Colon (tissue), 2 donors: ENCODE data around the gene STAT5A.
"Not testable (repeated sequence)": the region's sequence is repeated elsewhere in the genome, so short reads cannot be mapped to it uniquely, and the experiment has no call there.

Experiments used
- FAIRE-seq: peaks from 2 replicates; lab custom pipeline; 2012; peaks lifted over from hg19 to GRCh38; lab: Jason Lieb, UNC
- donor health status: control.
- donor health status: control.

Gene STAT5A

GRCh38 chr17:42285346-42286050 lies 2.8 kb upstream of the STAT5A start:
- FAIRE-seq, result no peak

GRCh38 chr17:42286411-42287221 lies 1.7 kb upstream of the STAT5A start:
- FAIRE-seq, result no peak

- FAIRE-seq, result no peak
Measured at GRCh38 chr17:42287305-42287976, 857 bp upstream of the STAT5A start.

DNA sequence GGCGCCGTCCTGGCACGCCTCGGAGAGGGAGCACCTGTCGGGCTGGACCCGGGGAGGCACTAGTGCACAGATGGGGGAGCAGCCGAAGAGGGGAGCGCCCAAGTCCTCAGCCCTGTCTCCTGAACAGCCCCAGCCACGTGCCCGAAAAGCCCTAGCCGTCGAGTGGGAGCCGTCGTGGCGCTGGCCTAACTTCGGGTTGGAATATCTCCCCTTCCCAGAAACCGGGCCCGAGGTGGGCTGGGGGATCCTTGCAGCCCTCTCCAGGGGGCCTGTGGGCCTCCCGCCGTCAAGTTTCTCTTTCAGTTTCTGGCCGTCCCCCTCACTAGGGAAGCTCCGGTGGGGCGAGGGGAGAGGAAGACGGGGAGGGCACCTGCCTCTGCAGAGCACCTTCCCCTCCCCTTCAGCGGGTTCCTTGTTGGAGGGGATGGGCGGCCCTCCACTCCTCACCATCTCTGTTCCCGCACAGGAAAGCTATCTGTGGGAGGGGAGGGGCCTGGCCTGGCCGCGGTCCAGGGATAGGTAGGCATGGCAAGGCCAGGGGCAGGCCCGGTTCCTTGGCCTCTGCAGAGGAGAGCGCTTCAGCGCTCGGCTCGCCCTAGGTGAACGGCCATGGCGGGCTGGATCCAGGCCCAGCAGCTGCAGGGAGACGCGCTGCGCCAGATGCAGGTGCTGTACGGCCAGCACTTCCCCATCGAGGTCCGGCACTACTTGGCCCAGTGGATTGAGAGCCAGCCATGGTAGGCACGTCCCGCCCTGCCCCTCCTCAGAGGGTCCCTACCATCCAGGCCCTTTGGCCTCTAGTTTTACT lies 709 bp downstream of the STAT5A start:
- FAIRE-seq, result no peak

GRCh38 chr17:42289611-42290181 lies 1.4 kb downstream of the STAT5A start:
- no peak for FAIRE-seq

GRCh38 chr17:42290577-42290976 lies 2.3 kb downstream of the STAT5A start:
- no peak for FAIRE-seq

DNA sequence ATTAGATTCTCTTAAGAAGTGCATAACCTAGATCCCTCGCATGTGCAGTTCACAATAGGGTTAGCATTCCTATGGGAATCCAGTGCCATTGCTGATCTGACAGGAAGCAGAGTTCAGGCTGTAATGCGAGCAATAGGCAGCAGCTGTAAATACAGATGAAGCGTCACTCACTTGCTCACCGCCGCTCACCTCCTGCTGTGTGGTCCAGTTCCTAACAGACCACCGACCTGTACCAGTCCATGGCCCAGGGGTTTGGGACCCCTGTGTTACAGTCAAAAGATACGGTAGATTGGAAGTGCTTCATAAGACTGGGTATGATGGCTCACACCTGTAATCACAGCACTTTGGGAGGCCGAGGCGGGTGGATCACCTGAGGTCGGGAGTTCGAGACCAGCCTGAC lies 2.8 kb downstream of the STAT5A start:
- no peak for FAIRE-seq

GRCh38 chr17:42294469-42295398 lies 6.4 kb downstream of the STAT5A start:
- no peak for FAIRE-seq

GRCh38 chr17:42296012-42296411 lies 7.7 kb downstream of the STAT5A start:
- no peak for FAIRE-seq

DNA sequence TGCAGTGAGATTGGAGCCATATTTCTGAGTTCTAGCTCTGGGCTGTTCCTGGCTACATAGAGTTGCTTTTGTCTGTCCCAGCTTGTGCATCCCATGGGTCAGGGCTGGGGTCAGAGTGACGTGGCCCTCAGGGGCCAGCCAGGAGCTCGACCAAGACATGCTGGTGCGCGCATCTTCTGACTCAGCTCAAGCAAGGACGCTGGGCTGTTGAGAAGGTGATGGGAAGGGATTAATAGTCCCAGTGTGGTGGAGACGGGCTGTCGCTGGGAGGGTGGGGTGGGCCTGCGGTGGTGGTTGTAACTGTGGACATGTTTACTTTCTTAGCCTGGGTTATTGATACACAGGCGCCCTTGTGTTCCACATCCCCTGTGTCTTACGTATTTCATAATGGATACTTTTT lies 9.5 kb downstream of the STAT5A start:
- not testable (repeated sequence) for FAIRE-seq

GRCh38 chr17:42299361-42299760 lies 11.1 kb downstream of the STAT5A start:
- FAIRE-seq, result not testable (repeated sequence)

- not testable (repeated sequence) for FAIRE-seq
Measured at GRCh38 chr17:42299913-42300312, 11.6 kb downstream of the STAT5A start.

DNA sequence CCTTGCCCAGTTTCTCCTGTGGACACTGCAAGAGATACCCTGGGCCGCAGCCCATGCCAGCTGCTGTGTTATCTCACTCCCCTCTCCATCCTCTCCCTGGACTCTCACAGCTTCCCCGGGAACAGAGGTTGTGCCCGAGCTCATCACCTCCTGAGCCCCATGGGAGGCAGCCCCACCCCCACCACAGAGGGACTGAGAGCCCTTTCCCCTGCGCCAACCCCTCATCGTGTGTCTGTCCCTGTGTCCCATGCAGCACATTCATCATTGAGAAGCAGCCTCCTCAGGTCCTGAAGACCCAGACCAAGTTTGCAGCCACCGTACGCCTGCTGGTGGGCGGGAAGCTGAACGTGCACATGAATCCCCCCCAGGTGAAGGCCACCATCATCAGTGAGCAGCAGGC lies 12.7 kb downstream of the STAT5A start:
- no peak for FAIRE-seq

DNA sequence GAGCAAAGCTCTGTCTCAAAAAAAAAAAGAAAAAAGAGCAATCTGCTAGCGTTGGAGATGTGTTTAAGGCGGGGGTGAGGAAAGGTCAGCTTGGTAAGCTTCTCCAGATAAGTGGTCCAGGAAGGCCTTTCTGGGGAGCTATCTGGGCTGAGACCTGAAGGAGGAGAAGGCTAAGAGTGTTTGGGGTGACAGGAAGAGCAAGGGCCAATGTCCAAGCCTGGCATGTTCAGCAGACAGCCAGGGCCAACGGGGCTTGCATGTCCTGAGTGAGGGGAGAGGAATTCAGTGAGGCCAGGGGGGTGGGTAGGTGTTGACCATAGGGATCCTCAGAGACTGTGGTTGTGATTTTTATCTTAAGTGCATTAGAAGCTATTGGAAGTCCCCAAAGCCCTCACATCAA lies 15.4 kb downstream of the STAT5A start:
- FAIRE-seq, result no peak

- FAIRE-seq, result no peak
Measured at GRCh38 chr17:42304187-42305030, 16.1 kb downstream of the STAT5A start.

- FAIRE-seq, result not testable (repeated sequence)
Measured at GRCh38 chr17:42305031-42305330, 16.7 kb downstream of the STAT5A start.

DNA sequence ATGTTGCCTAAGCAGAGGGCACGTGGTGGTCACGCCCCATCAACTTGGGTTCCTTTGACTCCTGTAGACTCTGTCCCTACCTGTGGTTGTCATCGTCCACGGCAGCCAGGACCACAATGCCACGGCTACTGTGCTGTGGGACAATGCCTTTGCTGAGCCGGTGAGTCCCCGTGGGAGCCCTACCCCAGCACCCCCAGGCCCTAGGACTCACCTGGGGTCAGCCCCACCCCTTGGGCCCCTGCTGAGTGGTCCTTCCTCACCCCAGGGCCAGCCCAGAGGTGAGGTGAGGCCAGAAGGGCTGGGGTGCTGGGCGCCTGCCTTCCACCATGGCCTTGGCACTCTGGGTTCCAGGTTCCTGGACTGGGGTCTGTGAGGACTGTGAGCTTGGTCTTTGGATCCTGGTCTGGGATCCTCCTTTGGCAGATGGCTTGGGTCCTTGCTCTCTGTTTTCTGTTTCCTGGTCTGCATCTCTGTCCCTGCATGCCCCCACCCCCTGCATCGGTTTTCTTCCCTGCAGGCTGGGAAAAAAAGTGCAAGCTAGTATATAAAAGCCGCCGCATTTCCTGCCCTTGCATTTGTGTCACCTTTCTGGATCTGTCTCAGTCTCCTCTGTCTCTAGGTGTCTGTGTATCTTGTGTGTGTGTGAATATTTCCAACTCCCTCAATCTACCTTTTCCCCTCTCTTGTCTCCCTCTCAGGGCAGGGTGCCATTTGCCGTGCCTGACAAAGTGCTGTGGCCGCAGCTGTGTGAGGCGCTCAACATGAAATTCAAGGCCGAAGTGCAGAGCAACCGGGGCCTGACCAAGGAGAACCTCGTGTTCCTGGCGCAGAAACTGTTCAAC lies 17.5 kb downstream of the STAT5A start:
- FAIRE-seq, result no peak

DNA sequence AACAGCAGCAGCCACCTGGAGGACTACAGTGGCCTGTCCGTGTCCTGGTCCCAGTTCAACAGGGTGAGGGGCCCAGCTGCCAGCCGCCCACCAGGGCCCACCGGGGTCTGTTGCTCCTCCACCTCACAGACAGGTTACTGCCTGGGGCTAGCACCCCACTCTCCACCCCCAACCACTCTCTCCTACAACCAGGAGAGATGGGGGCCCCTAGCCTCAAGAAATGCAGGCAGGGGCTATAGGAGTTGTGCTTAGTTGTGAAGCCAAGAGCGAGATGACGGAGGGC lies 18.0 kb downstream of the STAT5A start:
- no peak for FAIRE-seq

DNA sequence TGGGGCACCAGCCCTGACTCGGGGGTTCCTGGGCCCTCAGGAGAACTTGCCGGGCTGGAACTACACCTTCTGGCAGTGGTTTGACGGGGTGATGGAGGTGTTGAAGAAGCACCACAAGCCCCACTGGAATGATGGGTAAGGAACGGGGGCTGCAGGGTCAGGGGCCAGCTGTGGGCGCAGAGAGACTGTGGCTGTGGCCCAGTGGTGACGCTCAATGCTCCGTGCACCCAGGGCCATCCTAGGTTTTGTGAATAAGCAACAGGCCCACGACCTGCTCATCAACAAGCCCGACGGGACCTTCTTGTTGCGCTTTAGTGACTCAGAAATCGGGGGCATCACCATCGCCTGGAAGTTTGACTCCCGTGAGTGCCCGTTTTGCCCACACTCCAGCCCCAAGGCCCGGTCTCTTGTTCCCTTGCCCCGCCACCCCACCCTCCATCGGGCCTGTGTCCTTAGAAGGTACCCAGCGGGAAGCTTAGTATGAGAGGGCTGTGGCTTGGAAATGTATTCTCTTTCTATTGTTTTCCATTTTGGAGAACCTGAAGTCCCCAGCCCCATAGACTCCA lies 19.1 kb downstream of the STAT5A start:
- FAIRE-seq, result no peak
